Erythroblast (primary cell): ENCODE data around the gene LAMA4.

Source experiments
- GATA1 ChIP-seq: IDR thresholded peaks from 2 replicates; pipeline ENCODE4 v1.6.1; 2011; ENCODE audit warnings: low read depth, mild to moderate bottlenecking, control low read depth, low read length, moderate library complexity
- POLR2A ChIP-seq: IDR thresholded peaks from 2 replicates; pipeline ENCODE4 v1.6.1; 2011; ENCODE audit warnings: mild to moderate bottlenecking, low read length

DNA sequence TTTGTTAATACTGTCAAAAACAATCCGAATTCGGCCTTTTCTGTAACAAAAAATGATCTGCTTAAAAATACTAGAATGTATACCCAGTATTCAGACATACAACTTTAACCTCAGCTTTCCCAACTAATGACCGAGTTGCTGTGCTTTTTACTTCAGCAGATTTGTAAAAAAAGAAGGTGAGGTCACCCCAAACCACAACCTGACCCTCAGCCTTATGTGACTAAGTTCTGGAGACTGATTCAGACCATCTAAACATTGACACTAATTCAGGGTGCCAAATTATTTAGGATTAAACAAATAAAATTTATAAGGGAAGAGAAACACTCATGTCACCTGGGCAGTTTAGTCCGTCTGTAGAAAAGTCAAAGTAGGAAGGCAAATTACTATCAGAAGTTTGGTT is 192.8 kb downstream of the LAMA4 start:
- TF ChIP-seq POLR2A = no peak
- no peak for TF ChIP-seq GATA1
